ENCODE results near the gene KCNQ1.

KCNQ1 gene

GRCh38 chr11:2669634-2670469, 225.0 kb downstream of the KCNQ1 start:
- H3K9ac ChIP-seq (ENCODE audit: low read depth, low read length, poor library complexity, severe bottlenecking): no peak overlapping the region

GRCh38 chr11:2670541-2671100, 225.8 kb downstream of the KCNQ1 start:
- TF ChIP-seq EZH2phosphoT487 (IDR thresholded peaks at IDR 0.05; ENCODE audit: borderline replicate concordance) (no peak), CTCF (conservative IDR thresholded peaks at IDR 0.05; ENCODE audit: low read length) (no peak)
- H4K20me1 ChIP-seq (ENCODE audit: insufficient read depth, low read length, poor library complexity, severe bottlenecking): peaks cover 16% of the 10 kb centered on the region
- H3K4me3 ChIP-seq (ENCODE audit: low read length, poor library complexity, severe bottlenecking): no peak overlapping the region

More at GRCh38 chr11:2669634-2670469, 225.0 kb downstream of the KCNQ1 start:
- Histone ChIP-seq H3K4me3 (ENCODE audit: low read length, poor library complexity, severe bottlenecking) (no peak overlapping the region), H3K79me2 (ENCODE audit: insufficient read depth, low read length) (peaks cover 48% of the 10 kb centered on the region; the same call in 1 of the 2 replicates), H3K9me2 (replicated peaks; ENCODE audit: low read depth, low read length) (no peaks in the 10 kb centered on the region), H3K4me2 (ENCODE audit: low read depth, low read length, poor library complexity, severe bottlenecking) (peak overlapping the region; percentile 41), H3K27me3 (ENCODE audit: insufficient read depth, low read length, poor library complexity, severe bottlenecking) (no peaks in the 10 kb centered on the region), H2AFZ (ENCODE audit: low read length) (no peak overlapping the region), H3K4me1 (ENCODE audit: insufficient read depth, low read length, poor library complexity, severe bottlenecking) (peaks cover 46% of the 10 kb centered on the region), H3K9me3 (ENCODE audit: insufficient read depth, low read depth, low read length) (no peaks in the 10 kb centered on the region), H4K20me1 (ENCODE audit: insufficient read depth, low read length, poor library complexity, severe bottlenecking) (peaks cover 13% of the 10 kb centered on the region), H3K36me3 (ENCODE audit: insufficient read depth, low read length) (peaks cover 4% of the 10 kb centered on the region; the same call in 1 of the 2 replicates), H3F3A (ENCODE audit: low read depth) (no peaks in the 10 kb centered on the region)
- TF ChIP-seq EZH2phosphoT487 (IDR thresholded peaks at IDR 0.05; ENCODE audit: borderline replicate concordance): no peak
- no peak for TF ChIP-seq CTCF (conservative IDR thresholded peaks at IDR 0.05; ENCODE audit: low read length)

GRCh38 chr11:2671748-2672147, 226.9 kb downstream of the KCNQ1 start:
- H3K27me3 ChIP-seq (ENCODE audit: insufficient read depth, low read length, poor library complexity, severe bottlenecking): no peaks in the 10 kb centered on the region
- no peak overlapping the region for H3K9ac ChIP-seq (ENCODE audit: low read depth, low read length, poor library complexity, severe bottlenecking)
- peak overlapping the region; percentile 41 for H3K4me2 ChIP-seq (ENCODE audit: low read depth, low read length, poor library complexity, severe bottlenecking)
- H3F3A ChIP-seq (ENCODE audit: low read depth): no peaks in the 10 kb centered on the region
- peaks cover 13% of the 10 kb centered on the region; the same call in 1 of the 2 replicates for H3K36me3 ChIP-seq (ENCODE audit: insufficient read depth, low read length)
- H3K4me1 ChIP-seq (ENCODE audit: insufficient read depth, low read length, poor library complexity, severe bottlenecking): peaks cover 47% of the 10 kb centered on the region
- no peaks in the 10 kb centered on the region for H3K9me3 ChIP-seq (ENCODE audit: insufficient read depth, low read depth, low read length)
- TF ChIP-seq CTCF (conservative IDR thresholded peaks at IDR 0.05; ENCODE audit: low read length) (no peak), EZH2phosphoT487 (IDR thresholded peaks at IDR 0.05; ENCODE audit: borderline replicate concordance) (no peak)
- H4K20me1 ChIP-seq (ENCODE audit: insufficient read depth, low read length, poor library complexity, severe bottlenecking): peaks cover 22% of the 10 kb centered on the region
- H3K9me2 ChIP-seq (replicated peaks; ENCODE audit: low read depth, low read length): no peaks in the 10 kb centered on the region
- no peak overlapping the region for H2AFZ ChIP-seq (ENCODE audit: low read length)
- H3K4me3 ChIP-seq (ENCODE audit: low read length, poor library complexity, severe bottlenecking): no peak overlapping the region
- peaks cover 64% of the 10 kb centered on the region; the same call in 1 of the 2 replicates for H3K79me2 ChIP-seq (ENCODE audit: insufficient read depth, low read length)

More at GRCh38 chr11:2670541-2671100, 225.8 kb downstream of the KCNQ1 start:
- no peaks in the 10 kb centered on the region for H3K9me2 ChIP-seq (replicated peaks; ENCODE audit: low read depth, low read length)
- no peaks in the 10 kb centered on the region for H3K9me3 ChIP-seq (ENCODE audit: insufficient read depth, low read depth, low read length)
- peaks cover 4% of the 10 kb centered on the region; the same call in 1 of the 2 replicates for H3K36me3 ChIP-seq (ENCODE audit: insufficient read depth, low read length)
- peak overlapping the region; percentile 41 for H3K4me2 ChIP-seq (ENCODE audit: low read depth, low read length, poor library complexity, severe bottlenecking)
- peak overlapping the region; percentile 23 for H3K9ac ChIP-seq (ENCODE audit: low read depth, low read length, poor library complexity, severe bottlenecking)
- H3K4me1 ChIP-seq (ENCODE audit: insufficient read depth, low read length, poor library complexity, severe bottlenecking): peaks cover 47% of the 10 kb centered on the region
- H2AFZ ChIP-seq (ENCODE audit: low read length): peak overlapping the region; percentile 47; the same call in 1 of the 2 replicates
- no peaks in the 10 kb centered on the region for H3K27me3 ChIP-seq (ENCODE audit: insufficient read depth, low read length, poor library complexity, severe bottlenecking)
- H3F3A ChIP-seq (ENCODE audit: low read depth): no peaks in the 10 kb centered on the region
- H3K79me2 ChIP-seq (ENCODE audit: insufficient read depth, low read length): peaks cover 56% of the 10 kb centered on the region; the same call in 1 of the 2 replicates

Measured in Loucy (cell line).